GM06990 (cell line): ENCODE measurements around the gene POPDC3.
"Not testable (repeated sequence)": the region's sequence is repeated elsewhere in the genome, so short reads cannot be mapped to it uniquely, and the experiment has no call there.

Source experiments
- DNase-seq: peaks from one replicate; pipeline ENCODE4 v3.0.0-alpha.2; 2011; ENCODE audit not compliant: insufficient read length; ENCODE audit errors: extremely low read depth
- H3K27me3 ChIP-seq: replicated peaks from 2 replicates; pipeline ENCODE4 v1.6.0; 2011; ENCODE audit warnings: low read length; ENCODE audit not compliant: control insufficient read depth, insufficient read depth
- H3K36me3 ChIP-seq: 2 replicates; pipeline ENCODE4 v1.5.1; 2011; ENCODE audit warnings: low read length; ENCODE audit not compliant: control insufficient read depth, insufficient read depth
- H3K4me3 ChIP-seq: replicated peaks from 2 replicates; pipeline ENCODE4 v1.5.1; 2011; ENCODE audit warnings: low read depth, mild to moderate bottlenecking, control low read depth, low read length
- TF ChIP-seq, protein P1 (sequence below): IDR thresholded peaks from 2 replicates; pipeline ENCODE4 v1.5.1; 2011; ENCODE audit warnings: low read length, control low read depth, mild to moderate bottlenecking, inconsistent platforms; ENCODE audit not compliant: insufficient read depth, poor library complexity, severe bottlenecking

POPDC3 gene

DNA sequence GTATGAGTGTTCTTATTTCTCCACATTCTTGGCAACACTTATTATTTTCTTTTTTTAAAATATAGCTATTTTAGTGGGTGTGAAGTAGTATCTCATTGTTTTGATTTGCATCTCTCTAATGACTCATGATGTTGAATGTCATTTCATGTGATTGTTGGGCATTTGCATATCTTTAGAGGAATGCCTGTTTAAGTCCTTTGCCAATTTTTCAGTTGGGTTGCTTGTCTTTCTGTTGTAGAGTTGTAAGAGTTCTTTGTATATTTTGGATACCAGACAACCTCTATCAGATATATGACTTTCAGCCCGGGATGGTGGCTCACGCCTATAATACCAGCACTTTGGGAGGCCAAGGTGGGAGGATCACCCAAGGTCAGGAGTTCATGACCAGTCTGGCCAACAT, 5.1 kb upstream of the POPDC3 start:
- TF ChIP-seq, protein P1, sequence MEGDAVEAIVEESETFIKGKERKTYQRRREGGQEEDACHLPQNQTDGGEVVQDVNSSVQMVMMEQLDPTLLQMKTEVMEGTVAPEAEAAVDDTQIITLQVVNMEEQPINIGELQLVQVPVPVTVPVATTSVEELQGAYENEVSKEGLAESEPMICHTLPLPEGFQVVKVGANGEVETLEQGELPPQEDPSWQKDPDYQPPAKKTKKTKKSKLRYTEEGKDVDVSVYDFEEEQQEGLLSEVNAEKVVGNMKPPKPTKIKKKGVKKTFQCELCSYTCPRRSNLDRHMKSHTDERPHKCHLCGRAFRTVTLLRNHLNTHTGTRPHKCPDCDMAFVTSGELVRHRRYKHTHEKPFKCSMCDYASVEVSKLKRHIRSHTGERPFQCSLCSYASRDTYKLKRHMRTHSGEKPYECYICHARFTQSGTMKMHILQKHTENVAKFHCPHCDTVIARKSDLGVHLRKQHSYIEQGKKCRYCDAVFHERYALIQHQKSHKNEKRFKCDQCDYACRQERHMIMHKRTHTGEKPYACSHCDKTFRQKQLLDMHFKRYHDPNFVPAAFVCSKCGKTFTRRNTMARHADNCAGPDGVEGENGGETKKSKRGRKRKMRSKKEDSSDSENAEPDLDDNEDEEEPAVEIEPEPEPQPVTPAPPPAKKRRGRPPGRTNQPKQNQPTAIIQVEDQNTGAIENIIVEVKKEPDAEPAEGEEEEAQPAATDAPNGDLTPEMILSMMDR = no peak
- no peak overlapping the region for H3K4me3 ChIP-seq
- H3K36me3 ChIP-seq = no peaks in the 10 kb centered on the region
- DNase-seq = no peak
- H3K27me3 ChIP-seq = peaks cover 2% of the 10 kb centered on the region

DNA sequence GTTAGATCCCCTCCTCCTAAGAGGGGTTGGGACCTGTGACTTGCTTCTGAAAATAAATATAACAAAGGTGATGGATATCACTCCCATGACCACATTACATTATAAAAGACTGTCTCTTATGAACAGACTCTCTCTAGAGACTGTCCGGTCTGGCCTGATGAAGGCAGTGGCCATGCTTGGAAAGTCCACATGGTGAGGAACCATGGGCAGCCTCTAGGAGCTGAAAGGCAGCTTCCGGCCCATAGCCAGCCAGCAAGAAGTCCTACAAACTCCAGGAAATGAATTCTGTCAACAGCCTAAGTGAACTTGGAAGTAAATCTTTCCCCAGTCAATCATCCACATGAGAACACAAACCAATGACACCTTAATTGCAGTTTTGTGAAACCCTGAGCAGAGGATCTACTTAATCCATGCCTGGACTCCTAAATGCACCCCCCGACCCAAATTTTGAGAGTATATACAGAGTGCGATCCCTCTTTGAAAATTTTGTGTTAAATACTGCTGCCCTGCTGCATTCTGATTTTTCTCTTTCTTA, 2.2 kb upstream of the POPDC3 start:
- TF ChIP-seq, protein P1 = no peak
- Histone ChIP-seq H3K36me3 (no peaks in the 10 kb centered on the region), H3K4me3 (no peak overlapping the region), H3K27me3 (peaks cover 2% of the 10 kb centered on the region; the same call in 1 of the 2 replicates)
- DNase-seq = no peak

DNA sequence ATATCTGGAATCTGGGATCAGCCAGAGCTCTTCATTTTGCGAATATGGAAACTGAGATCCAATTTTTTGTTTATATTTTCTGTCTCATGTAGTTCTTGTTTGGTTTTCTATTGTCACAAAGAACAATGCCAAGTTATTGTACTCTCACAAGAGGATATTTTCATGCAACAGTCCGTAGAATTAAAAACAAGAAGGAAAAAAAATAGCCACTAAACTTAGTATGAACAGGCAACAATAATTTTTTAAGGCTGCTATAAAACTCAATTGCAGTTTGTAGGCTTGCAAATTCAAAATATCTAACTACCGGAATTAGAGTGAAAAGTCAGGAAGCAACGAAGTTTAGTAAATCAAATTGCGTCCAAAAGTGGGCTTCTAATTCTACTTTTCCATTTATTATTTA, 1.2 kb downstream of the POPDC3 start:
- Histone ChIP-seq H3K27me3 (peaks cover 2% of the 10 kb centered on the region; the same call in 1 of the 2 replicates), H3K36me3 (no peaks in the 10 kb centered on the region), H3K4me3 (no peak overlapping the region)
- TF ChIP-seq, protein P1 = no peak
- DNase-seq = no peak

DNA sequence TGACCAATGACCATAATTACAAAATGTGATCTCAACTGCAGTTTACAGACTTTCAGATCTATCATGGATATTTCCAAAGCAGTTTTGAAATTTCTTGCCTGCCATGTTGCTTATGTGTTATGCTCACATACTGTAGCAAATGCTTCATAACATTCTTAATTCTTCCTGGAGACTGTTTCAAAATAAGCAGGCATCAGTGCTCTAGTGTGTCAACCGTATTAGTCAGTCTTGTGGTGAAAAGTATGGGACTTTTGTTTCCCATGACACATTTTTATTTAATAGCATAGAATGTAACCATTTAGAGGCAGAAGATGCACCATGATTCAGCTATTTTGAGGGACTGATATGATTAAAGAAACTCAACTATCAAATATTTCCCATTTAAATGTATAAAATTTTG, 1.7 kb downstream of the POPDC3 start:
- Histone ChIP-seq H3K4me3 (no peak overlapping the region), H3K36me3 (no peaks in the 10 kb centered on the region), H3K27me3 (peaks cover 2% of the 10 kb centered on the region; the same call in 1 of the 2 replicates)
- DNase-seq = no peak
- TF ChIP-seq, protein P1 = no peak

DNA sequence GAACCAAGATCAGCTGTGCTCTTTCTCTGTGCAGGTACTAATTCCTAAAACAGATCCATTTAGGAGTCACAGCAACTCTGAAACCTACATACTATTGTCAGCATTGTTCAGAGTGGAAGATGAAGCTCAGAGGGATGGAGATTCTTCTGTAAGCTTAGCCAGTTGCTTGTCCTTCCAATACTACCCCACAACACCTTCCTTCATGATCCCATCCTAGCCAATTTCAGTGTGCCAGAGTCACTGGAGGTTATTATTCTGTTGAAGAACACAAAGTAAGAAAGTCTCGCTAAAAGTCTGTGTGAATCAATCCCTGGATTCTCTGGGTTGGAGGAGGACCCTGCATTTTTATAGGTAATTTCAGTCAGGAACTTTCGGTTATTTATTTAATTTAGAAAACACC, 2.3 kb downstream of the POPDC3 start:
- DNase-seq = no peak
- Histone ChIP-seq H3K4me3 (no peak overlapping the region), H3K36me3 (no peaks in the 10 kb centered on the region), H3K27me3 (peaks cover 2% of the 10 kb centered on the region; the same call in 1 of the 2 replicates)
- TF ChIP-seq, protein P1 = no peak

DNA sequence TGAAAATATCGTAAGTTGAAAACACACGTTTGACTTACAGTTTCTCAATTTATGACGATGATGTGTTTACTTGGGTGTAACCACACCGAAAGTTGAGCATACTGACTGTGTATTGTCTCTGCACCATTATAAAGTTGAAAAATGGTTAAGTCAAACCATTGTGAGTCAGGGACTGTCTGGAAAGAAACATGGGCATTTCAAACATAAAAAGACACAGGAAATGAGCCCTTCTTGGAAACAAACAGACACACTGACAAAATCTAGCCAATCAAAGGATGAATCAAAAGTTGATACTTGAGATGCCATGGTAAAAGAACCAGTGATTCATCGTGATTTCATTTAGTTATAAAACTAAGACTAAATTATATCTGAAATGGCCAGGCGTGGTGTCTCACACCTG, 5.3 kb downstream of the POPDC3 start:
- H3K4me3 ChIP-seq = no peak overlapping the region
- TF ChIP-seq, protein P1 = no peak
- no peak for DNase-seq
- no peaks in the 10 kb centered on the region for H3K36me3 ChIP-seq
- H3K27me3 ChIP-seq = no peaks in the 10 kb centered on the region; the same call in 1 of the 2 replicates

DNA sequence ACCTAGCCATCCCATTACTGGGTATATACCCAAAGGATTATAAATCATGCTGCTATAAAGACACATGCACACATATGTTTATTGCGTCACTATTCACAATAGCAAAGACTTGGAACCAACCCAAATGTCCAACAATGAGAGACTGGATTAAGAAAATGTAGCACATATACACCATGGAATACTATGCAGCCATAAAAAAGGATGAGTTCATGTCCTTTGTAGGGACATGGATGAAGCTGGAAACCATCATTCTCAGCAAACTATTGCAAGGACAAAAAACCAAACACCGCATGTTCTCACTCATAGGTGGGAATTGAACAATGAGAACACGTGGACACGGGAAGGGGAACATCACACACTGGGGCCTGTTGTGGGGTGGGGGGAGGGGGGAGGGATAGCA, 7.3 kb downstream of the POPDC3 start:
- DNase-seq, H3K4me3 ChIP-seq: not testable (repeated sequence)

More for the DNA sequence above, 7.3 kb downstream of the POPDC3 start:
- H3K36me3 ChIP-seq, H3K27me3 ChIP-seq: not testable (repeated sequence)
